HL-60 (cell line): Measurements from ENCODE around the gene SORCS2.

Experiments used
- CTCF ChIP-seq: IDR thresholded peaks from one replicate; pipeline ENCODE4 v1.5.1; 2011; ENCODE audit warnings: low read length, control low read depth, inconsistent platforms; ENCODE audit not compliant: insufficient read depth
- GABPA ChIP-seq: IDR thresholded peaks from 2 replicates; pipeline ENCODE4 v1.6.1; 2012; ENCODE audit warnings: low read depth
- POLR2AphosphoS5 ChIP-seq: IDR thresholded peaks from 2 replicates; pipeline ENCODE4 v1.6.1; 2012; ENCODE audit warnings: low read depth
- REST ChIP-seq: IDR thresholded peaks from 2 replicates; pipeline ENCODE4 v1.6.1; 2012; ENCODE audit warnings: low read depth; ENCODE audit not compliant: insufficient replicate concordance
- SPI1 ChIP-seq: IDR thresholded peaks from 2 replicates; pipeline ENCODE4 v1.6.1; 2012; ENCODE audit warnings: low read depth, mild to moderate bottlenecking, borderline replicate concordance

- TF ChIP-seq POLR2AphosphoS5 (no peak), CTCF (no peak), REST (no peak), GABPA (no peak), SPI1 (no peak)
Observed at GRCh38 chr4:7186516-7187167, 5.7 kb upstream of the SORCS2 start.
